GM23338 (cell line): ENCODE measurements around the gene NIT1. TPM values are rescaled to one million over a fixed set of nuclear protein-coding genes. Genes with fewer than 3 reads are reported as not detected.

Experiments used
- ATAC-seq: fragments of 200-7000 bp; cut with Tn5 transposase; 3 replicates; pipeline ENCODE4 v1.9.1; 2020
- DNase-seq: peaks from one replicate; pipeline ENCODE4 v3.0.0-alpha.2; 2015; ENCODE audit warnings: low spot score
- H2AFZ ChIP-seq: fragments of 200-600 bp; sonication (generic); 2 replicates; pipeline ENCODE4 v1.8.0; 2016; ENCODE audit warnings: antibody characterized with exemption, mild to moderate bottlenecking, moderate library complexity
- H3F3A ChIP-seq: fragments of 200-600 bp; sonication (generic); replicated peaks from 2 replicates; pipeline ENCODE4 v1.8.0; 2017; ENCODE audit warnings: antibody characterized with exemption, mixed run types, low read depth
- H3K27ac ChIP-seq: fragments of 200-600 bp; sonication (generic); 2 replicates; pipeline ENCODE4 v1.6.1; 2016; ENCODE audit warnings: low read depth
- H3K27me3 ChIP-seq: fragments of 200-600 bp; sonication (generic); 2 replicates; pipeline ENCODE4 v1.8.0; 2016; ENCODE audit warnings: mild to moderate bottlenecking, mixed run types, moderate library complexity; ENCODE audit not compliant: insufficient read depth
- H3K36me3 ChIP-seq: fragments of 200-600 bp; sonication (generic); 2 replicates; pipeline ENCODE4 v1.8.0; 2016; ENCODE audit warnings: mild to moderate bottlenecking; ENCODE audit not compliant: insufficient read depth
- H3K4me1 ChIP-seq: fragments of 200-600 bp; sonication (generic); 2 replicates; pipeline ENCODE4 v1.8.0; 2016; ENCODE audit warnings: mild to moderate bottlenecking, moderate library complexity; ENCODE audit not compliant: insufficient read depth
- H3K4me2 ChIP-seq: fragments of 200-600 bp; sonication (generic); 2 replicates; pipeline ENCODE4 v1.7.1; 2017; ENCODE audit warnings: mixed run types
- H3K4me3 ChIP-seq: fragments of 200-600 bp; sonication (generic); 2 replicates; pipeline ENCODE4 v1.6.1; 2016; ENCODE audit warnings: mixed run types
- H3K79me2 ChIP-seq: fragments of 200-600 bp; sonication (generic); replicated peaks from 2 replicates; pipeline ENCODE4 v1.8.0; 2017; ENCODE audit warnings: mild to moderate bottlenecking; ENCODE audit not compliant: insufficient read depth
- H3K9me2 ChIP-seq: fragments of 200-600 bp; sonication (generic); 2 replicates; pipeline ENCODE4 v1.8.0; 2017; ENCODE audit not compliant: insufficient read depth
- H4K20me1 ChIP-seq: fragments of 200-600 bp; sonication (generic); replicated peaks from 2 replicates; pipeline ENCODE4 v1.8.0; 2017; ENCODE audit warnings: mild to moderate bottlenecking; ENCODE audit not compliant: insufficient read depth
- H3K27ac Mint-ChIP-seq: 2 replicates; pipeline ENCODE4 v1.8.0; 2020; ENCODE audit warnings: inconsistent platforms, mild to moderate bottlenecking, moderate library complexity, mixed read lengths
- H3K27me3 Mint-ChIP-seq: 3 replicates; pipeline ENCODE4 v1.8.0; 2022; ENCODE audit warnings: low read depth, mild to moderate bottlenecking, moderate library complexity, mixed read lengths, inconsistent platforms; ENCODE audit not compliant: insufficient read depth, poor library complexity
- H3K36me3 Mint-ChIP-seq: 3 replicates; pipeline ENCODE4 v1.8.0; 2021; ENCODE audit warnings: low read depth, mild to moderate bottlenecking, inconsistent platforms, moderate library complexity, mixed read lengths
- H3K4me1 Mint-ChIP-seq: 3 replicates; pipeline ENCODE4 v1.8.0; 2020; ENCODE audit warnings: mild to moderate bottlenecking, inconsistent platforms, mixed read lengths
- H3K4me3 Mint-ChIP-seq: 3 replicates; pipeline ENCODE4 v1.8.0; 2021; ENCODE audit warnings: moderate library complexity, mild to moderate bottlenecking, inconsistent platforms, mixed read lengths
- H3K9me3 Mint-ChIP-seq: 3 replicates; pipeline ENCODE4 v1.8.0; 2020; ENCODE audit warnings: moderate library complexity, mild to moderate bottlenecking, inconsistent platforms, mixed read lengths
- CREB1 ChIP-seq: fragments of 250-450 bp; sonication (Bioruptor Pico); IDR thresholded peaks from 2 replicates; pipeline ENCODE4 v1.5.0; 2020; ENCODE audit warnings: low read depth, mild to moderate bottlenecking, moderate library complexity
- EZH2 ChIP-seq: fragments of 200-600 bp; sonication (generic); IDR thresholded peaks from one replicate; pipeline ENCODE4 v1.8.0; 2017; ENCODE audit warnings: antibody characterized with exemption, mild to moderate bottlenecking, low read depth; ENCODE audit not compliant: unreplicated experiment
- JUNB ChIP-seq: IDR thresholded peaks from one replicate; pipeline ENCODE4 v1.6.1; 2016; ENCODE audit warnings: antibody characterized with exemption; ENCODE audit not compliant: unreplicated experiment
- NANOG ChIP-seq: IDR thresholded peaks from 2 replicates; pipeline ENCODE4 v1.6.1; 2016; ENCODE audit warnings: antibody characterized with exemption, borderline replicate concordance
- POLR2AphosphoS5 ChIP-seq: IDR thresholded peaks from 2 replicates; pipeline ENCODE4 v1.6.1; 2016; ENCODE audit warnings: antibody characterized with exemption, low read depth
- ZNF114 ChIP-seq: fragments of 250-450 bp; sonication (Bioruptor Pico); IDR thresholded peaks from 2 replicates; pipeline ENCODE4 v1.5.0; 2020; ENCODE audit warnings: mild to moderate bottlenecking, moderate library complexity
- polyA plus RNA-seq: library from polyadenylated mRNA; unstranded; fragments of >200 nt; fragmentation: Nextera tagmentation; extraction: Ambion mirVana; gene quantifications from 2 replicates; pipeline ENCODE4 v1.2.1, GENCODE V29; 2016
- total RNA-seq: library from RNA; depleted of rRNA; stranded (reverse); fragments of >200 nt; shearing (Covaris generic); gene quantifications from 2 replicates; pipeline ENCODE4 v1.2.3, GENCODE V29; 2014
- TF ChIP-seq, protein P1 (sequence below): IDR thresholded peaks from 2 replicates; pipeline ENCODE4 v1.6.1; 2016; ENCODE audit warnings: antibody characterized with exemption
- TF ChIP-seq, protein P2 (sequence below), 2 experiments: fragments of 200-600 bp in 1 of 2; sonication (generic) in 1 of 2; conservative IDR thresholded peaks; 2 replicates each; pipeline versions ENCODE4 v1.5.1 to v1.6.1; 2016 to 2017; ENCODE audit warnings: antibody characterized with exemption in 2 of 2, low read depth in 2 of 2, mild to moderate bottlenecking in 2 of 2, moderate library complexity in 1 of 2
- TF ChIP-seq, protein P3 (sequence below): fragments of 250-450 bp; sonication (Bioruptor Pico); IDR thresholded peaks from 2 replicates; pipeline ENCODE4 v1.5.0; 2020; ENCODE audit warnings: mild to moderate bottlenecking, moderate library complexity

NIT1 gene
- total and polyA plus RNA-seq, 2 experiments from 2014 or later = 35.9 to 43.0 TPM

DNA sequence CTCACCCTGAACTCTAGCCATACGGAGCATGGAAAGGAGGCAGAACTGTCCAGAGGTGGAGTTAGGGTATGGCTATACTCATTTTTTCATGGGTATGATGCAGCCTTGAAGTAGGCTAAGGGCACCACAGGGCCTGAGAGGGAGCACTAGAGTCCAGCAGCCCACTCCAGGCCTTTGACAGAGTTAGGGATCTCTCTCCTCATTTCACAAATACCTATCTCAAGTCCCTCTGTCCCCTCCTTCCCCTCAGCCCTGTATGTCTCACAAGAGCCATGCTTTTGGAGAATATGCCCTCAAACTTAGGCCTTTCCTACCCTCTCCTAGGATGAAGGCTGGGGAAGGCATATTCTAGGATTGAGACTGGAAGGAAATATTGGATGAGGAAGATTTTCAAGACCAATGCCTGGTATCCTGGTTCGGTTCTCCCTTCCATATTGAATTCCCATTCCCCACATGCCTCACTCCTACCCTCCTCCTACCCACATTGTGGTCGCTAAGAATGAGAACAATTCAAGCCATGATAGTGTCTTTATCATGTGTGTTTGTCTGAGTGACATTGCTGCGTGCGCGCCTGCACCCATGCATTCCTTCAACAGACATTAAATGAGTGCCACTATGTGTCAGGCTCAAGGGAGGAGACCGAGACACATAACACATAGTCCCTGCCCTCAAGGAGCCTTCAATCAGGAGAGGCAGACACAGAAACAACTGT lies 26.0 kb upstream of the NIT1 start:
- Mint-ChIP-seq H3K27ac (no peak overlapping the region), H3K27me3 (peaks cover 5% of the 10 kb centered on the region), H3K36me3 (no peaks in the 10 kb centered on the region), H3K9me3 (no peaks in the 10 kb centered on the region), H3K4me3 (no peak overlapping the region), H3K4me1 (peaks cover 8% of the 10 kb centered on the region)
- Histone ChIP-seq H2AFZ (no peak overlapping the region), H3K27ac (no peak overlapping the region), H4K20me1 (no peaks in the 10 kb centered on the region), H3F3A (no peaks in the 10 kb centered on the region), H3K9me2 (peaks cover 5% of the 10 kb centered on the region; the same call in 1 of the 2 replicates), H3K36me3 (no peaks in the 10 kb centered on the region), H3K79me2 (no peaks in the 10 kb centered on the region), H3K4me1 (no peaks in the 10 kb centered on the region; the same call in 1 of the 2 replicates), H3K4me3 (no peak overlapping the region), H3K4me2 (no peak overlapping the region), H3K27me3 (no peaks in the 10 kb centered on the region)
- no peak for TF ChIP-seq ZNF114 (CRISPR knock-in tag)
- TF ChIP-seq JUNB = no peak
- TF ChIP-seq, protein P1, sequence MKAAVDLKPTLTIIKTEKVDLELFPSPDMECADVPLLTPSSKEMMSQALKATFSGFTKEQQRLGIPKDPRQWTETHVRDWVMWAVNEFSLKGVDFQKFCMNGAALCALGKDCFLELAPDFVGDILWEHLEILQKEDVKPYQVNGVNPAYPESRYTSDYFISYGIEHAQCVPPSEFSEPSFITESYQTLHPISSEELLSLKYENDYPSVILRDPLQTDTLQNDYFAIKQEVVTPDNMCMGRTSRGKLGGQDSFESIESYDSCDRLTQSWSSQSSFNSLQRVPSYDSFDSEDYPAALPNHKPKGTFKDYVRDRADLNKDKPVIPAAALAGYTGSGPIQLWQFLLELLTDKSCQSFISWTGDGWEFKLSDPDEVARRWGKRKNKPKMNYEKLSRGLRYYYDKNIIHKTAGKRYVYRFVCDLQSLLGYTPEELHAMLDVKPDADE = no peak
- TF ChIP-seq EZH2 = no peak
- no peak for TF ChIP-seq NANOG
- TF ChIP-seq, protein P2, sequence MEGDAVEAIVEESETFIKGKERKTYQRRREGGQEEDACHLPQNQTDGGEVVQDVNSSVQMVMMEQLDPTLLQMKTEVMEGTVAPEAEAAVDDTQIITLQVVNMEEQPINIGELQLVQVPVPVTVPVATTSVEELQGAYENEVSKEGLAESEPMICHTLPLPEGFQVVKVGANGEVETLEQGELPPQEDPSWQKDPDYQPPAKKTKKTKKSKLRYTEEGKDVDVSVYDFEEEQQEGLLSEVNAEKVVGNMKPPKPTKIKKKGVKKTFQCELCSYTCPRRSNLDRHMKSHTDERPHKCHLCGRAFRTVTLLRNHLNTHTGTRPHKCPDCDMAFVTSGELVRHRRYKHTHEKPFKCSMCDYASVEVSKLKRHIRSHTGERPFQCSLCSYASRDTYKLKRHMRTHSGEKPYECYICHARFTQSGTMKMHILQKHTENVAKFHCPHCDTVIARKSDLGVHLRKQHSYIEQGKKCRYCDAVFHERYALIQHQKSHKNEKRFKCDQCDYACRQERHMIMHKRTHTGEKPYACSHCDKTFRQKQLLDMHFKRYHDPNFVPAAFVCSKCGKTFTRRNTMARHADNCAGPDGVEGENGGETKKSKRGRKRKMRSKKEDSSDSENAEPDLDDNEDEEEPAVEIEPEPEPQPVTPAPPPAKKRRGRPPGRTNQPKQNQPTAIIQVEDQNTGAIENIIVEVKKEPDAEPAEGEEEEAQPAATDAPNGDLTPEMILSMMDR (conservative IDR thresholded peaks at IDR 0.05; ENCODE audit: low read depth in 2 of 2) = no peak
- ATAC-seq = no peak
- DNase-seq = no peak

DNA sequence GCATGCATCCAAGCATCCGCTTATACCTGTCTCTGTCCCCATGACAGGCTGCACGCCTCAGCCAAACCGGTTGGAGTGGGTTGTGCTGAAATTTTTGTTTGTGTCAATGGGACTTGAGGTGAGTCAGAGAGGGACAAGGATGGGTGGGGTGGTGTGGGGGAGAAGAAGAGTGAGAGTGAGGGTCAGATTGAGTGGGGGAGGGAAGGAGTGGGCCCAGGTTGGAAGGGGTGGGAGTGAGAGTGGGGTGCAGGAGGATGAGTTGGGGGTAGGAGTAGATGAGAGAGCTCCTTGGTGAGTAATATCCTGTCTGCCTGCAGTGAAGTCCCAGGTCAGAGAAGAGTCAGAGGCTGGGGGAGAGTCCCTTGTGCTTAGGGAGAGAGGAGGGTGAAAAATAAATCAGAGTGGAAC lies 25.3 kb upstream of the NIT1 start:
- H3K27ac ChIP-seq = no peak overlapping the region
- H3K27ac Mint-ChIP-seq = no peak overlapping the region
- H3K4me2 ChIP-seq = no peak overlapping the region
- no peak overlapping the region for H3K4me3 Mint-ChIP-seq
- no peak overlapping the region for H2AFZ ChIP-seq
- H3K27me3 Mint-ChIP-seq = peaks cover 7% of the 10 kb centered on the region
- H3K4me1 ChIP-seq = no peaks in the 10 kb centered on the region; the same call in 1 of the 2 replicates
- no peaks in the 10 kb centered on the region for H3F3A ChIP-seq
- H3K36me3 ChIP-seq = no peaks in the 10 kb centered on the region
- no peaks in the 10 kb centered on the region for H3K79me2 ChIP-seq
- ATAC-seq (no peak), DNase-seq (no peak)
- H3K36me3 Mint-ChIP-seq = no peaks in the 10 kb centered on the region
- no peak overlapping the region for H3K4me3 ChIP-seq
- H3K27me3 ChIP-seq = no peaks in the 10 kb centered on the region
- H4K20me1 ChIP-seq = no peaks in the 10 kb centered on the region
- H3K4me1 Mint-ChIP-seq = peaks cover 11% of the 10 kb centered on the region
- H3K9me3 Mint-ChIP-seq = peaks cover 2% of the 10 kb centered on the region; the same call in 1 of the 3 replicates
- no peaks in the 10 kb centered on the region for H3K9me2 ChIP-seq
- TF ChIP-seq POLR2AphosphoS5 (no peak), NANOG (no peak), EZH2 (no peak), ZNF114 (CRISPR knock-in tag) (no peak), JUNB (no peak), CREB1 (CRISPR knock-in tag) (no peak)
- TF ChIP-seq, protein P3, sequence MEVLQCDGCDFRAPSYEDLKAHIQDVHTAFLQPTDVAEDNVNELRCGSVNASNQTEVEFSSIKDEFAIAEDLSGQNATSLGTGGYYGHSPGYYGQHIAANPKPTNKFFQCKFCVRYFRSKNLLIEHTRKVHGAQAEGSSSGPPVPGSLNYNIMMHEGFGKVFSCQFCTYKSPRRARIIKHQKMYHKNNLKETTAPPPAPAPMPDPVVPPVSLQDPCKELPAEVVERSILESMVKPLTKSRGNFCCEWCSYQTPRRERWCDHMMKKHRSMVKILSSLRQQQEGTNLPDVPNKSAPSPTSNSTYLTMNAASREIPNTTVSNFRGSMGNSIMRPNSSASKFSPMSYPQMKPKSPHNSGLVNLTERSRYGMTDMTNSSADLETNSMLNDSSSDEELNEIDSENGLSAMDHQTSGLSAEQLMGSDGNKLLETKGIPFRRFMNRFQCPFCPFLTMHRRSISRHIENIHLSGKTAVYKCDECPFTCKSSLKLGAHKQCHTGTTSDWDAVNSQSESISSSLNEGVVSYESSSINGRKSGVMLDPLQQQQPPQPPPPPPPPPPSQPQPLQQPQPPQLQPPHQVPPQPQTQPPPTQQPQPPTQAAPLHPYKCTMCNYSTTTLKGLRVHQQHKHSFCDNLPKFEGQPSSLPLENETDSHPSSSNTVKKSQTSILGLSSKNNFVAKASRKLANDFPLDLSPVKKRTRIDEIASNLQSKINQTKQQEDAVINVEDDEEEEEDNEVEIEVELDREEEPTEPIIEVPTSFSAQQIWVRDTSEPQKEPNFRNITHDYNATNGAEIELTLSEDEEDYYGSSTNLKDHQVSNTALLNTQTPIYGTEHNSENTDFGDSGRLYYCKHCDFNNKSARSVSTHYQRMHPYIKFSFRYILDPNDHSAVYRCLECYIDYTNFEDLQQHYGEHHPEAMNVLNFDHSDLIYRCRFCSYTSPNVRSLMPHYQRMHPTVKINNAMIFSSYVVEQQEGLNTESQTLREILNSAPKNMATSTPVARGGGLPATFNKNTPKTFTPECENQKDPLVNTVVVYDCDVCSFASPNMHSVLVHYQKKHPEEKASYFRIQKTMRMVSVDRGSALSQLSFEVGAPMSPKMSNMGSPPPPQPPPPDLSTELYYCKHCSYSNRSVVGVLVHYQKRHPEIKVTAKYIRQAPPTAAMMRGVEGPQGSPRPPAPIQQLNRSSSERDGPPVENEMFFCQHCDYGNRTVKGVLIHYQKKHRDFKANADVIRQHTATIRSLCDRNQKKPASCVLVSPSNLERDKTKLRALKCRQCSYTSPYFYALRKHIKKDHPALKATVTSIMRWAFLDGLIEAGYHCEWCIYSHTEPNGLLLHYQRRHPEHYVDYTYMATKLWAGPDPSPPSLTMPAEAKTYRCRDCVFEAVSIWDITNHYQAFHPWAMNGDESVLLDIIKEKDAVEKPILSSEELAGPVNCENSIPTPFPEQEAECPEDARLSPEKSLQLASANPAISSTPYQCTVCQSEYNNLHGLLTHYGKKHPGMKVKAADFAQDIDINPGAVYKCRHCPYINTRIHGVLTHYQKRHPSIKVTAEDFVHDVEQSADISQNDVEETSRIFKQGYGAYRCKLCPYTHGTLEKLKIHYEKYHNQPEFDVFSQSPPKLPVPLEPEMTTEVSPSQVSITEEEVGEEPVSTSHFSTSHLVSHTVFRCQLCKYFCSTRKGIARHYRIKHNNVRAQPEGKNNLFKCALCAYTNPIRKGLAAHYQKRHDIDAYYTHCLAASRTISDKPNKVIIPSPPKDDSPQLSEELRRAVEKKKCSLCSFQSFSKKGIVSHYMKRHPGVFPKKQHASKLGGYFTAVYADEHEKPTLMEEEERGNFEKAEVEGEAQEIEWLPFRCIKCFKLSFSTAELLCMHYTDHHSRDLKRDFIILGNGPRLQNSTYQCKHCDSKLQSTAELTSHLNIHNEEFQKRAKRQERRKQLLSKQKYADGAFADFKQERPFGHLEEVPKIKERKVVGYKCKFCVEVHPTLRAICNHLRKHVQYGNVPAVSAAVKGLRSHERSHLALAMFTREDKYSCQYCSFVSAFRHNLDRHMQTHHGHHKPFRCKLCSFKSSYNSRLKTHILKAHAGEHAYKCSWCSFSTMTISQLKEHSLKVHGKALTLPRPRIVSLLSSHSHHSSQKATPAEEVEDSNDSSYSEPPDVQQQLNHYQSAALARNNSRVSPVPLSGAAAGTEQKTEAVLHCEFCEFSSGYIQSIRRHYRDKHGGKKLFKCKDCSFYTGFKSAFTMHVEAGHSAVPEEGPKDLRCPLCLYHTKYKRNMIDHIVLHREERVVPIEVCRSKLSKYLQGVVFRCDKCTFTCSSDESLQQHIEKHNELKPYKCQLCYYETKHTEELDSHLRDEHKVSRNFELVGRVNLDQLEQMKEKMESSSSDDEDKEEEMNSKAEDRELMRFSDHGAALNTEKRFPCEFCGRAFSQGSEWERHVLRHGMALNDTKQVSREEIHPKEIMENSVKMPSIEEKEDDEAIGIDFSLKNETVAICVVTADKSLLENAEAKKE (CRISPR knock-in tag) = no peak
- TF ChIP-seq, protein P2 (conservative IDR thresholded peaks at IDR 0.05; ENCODE audit: low read depth in 2 of 2) = no peak
